GM21786 (cell line): Measurements from ENCODE around the gene PLA2G4C.
"Not testable (repeated sequence)": the region's sequence is repeated elsewhere in the genome, so short reads cannot be mapped to it uniquely, and the experiment has no call there.

Experiments
- ATAC-seq: cut with Tn5 transposase; IDR thresholded peaks from one replicate; pipeline ENCODE4 v1.9.1; 2021; ENCODE audit not compliant: unreplicated experiment

Gene PLA2G4C

DNA sequence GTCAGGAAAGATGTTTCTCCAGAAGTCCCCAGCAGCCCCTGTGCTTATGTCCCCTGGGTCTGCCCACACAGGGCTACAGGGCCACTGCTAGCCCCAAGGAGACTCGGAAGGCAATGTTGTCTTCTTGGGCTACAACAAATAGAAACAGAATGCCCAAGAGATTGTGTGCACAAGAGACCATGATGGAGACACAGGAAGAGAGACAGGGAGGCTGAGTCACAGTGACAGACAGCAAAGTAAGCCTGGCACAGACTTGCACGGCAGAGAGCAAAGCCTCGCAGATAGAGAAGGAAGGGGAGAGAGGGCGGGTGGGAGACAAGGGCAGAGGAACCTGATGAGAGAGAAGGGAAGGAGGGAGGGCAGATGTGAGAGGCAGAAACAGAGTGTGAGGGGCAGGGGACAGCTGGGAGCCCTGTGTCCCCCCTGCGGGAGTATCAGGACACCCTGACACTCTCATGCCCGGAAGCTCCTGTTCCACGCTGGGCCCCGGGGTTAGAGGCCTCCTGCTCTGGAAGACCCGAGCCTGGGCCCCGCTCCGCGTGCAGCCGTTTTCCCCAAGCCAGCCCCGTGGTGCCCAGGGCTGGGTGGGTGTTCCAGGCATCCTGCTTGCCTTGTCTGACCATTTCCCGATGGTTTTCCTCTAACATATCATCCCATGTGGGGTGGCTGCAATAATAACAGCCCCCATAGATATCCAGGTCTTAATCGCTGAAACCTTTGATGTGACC, 2.7 kb upstream of the PLA2G4C start:
- no peak for ATAC-seq

DNA sequence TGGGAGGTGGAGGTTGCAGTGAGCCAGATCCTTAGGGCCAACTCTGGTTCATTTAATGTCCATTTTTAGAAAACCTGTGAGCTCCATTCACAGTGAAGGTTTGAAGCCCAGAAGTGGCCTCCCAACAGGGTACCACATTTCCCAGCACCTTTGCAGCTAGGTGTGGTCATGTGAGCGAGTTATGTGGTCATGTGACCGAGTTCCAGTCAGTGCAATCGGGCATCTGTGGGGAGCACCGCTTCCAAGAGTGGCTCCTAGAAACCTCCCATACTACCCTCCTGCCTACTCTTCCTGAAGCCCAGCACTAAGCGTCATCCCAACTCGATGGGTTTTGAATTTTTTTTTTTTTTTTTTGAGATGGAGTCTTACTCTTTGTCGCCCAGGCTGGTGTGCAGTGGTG, 663 bp upstream of the PLA2G4C start:
- no peak for ATAC-seq

DNA sequence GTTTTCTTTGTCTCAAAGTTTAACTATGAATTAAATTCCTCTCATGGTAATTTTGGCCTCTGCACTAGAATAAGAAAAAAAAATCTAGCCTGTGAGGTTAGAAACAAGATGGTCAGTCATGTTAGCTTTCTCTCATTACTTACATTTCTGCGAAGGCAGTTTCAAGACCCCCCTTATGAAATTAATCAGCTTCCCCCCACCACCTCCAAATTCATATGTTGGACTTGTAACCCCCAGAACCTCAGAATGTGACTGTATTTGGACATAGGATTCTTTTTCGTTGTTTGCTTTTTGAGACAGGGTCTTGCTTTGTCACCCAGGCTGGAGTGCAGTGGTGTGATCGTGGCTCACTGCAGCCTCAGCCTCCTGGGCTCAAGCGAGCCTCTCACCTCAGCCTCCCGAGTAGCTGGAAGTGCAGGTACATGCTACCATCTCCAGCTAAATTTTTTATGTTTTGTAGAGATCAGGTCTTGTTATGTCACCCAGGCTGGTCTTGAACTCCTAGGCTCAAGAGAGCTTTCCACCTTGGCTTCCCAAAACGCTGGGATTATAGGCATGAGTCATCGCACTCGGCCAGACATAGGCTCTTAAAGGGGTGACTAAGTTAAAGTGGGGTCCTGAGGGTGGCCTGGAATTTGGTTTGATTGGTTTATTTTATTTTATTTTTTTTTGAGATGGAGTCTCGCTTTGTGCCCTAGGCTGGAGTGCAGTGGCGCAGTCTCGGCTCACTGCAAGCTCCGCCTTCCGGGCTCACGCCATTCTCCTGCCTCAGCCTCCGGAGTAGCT, 1.4 kb downstream of the PLA2G4C start:
- no peak for ATAC-seq

DNA sequence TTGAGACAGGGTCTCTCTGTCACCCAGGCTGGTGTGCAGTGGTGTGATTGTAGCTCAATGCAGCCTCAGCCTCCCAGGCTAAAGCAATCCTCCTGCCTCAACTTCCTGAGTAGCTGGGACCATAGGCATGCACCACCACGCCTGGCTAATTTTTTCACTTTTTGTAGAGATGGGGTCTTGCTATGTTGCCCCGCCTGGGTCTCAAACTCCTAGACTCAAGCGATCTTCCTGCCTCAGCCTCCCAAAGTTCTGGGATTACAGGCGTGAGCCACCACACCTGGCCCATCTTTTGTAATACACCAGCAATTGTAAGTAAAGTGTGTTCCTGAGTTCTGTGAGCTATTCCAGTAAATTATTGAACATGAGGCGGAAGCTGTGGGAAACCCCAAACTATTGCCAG, 6.7 kb downstream of the PLA2G4C start:
- ATAC-seq: no peak

DNA sequence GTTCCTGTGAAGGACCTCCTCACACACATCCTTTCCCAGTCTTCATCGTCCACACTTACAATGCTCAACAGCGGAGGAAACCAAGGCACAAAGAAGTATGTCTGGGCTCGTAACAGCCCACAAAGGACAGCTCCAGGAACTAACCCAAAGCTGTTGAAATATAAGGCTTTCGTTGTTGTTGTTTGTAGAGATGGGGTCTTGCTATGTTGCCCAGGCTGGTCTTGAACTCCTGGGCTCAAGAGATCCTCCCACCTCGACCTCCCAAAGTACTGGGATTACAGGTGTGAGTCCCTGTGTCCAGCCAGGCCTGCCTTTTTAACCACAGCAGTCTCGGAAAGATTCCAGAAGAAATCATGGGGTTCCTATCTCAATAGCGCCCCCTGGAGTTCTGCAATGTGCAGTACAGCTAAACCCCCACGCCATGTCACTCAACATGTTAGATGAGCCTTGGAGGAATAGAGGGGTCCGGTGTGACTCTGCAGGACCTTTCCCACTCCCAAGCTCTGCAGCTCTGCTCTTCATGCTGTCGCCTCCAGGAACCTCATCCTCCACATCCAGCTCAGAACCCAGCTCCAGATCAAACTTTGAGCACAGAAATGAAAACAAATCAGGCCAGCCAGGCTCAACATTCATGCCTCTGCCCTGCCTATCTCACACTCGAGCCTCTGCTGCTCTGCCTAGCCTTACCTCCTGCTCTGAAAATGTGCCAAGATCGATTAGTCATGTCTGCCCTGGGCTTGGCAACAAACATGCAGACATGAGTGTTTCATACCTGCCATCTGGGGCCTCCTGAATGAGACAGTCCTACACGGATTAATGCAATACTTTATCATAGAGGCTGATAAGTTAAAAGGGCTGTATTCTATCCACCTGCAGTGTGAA, 7.5 kb downstream of the PLA2G4C start:
- no peak for ATAC-seq

DNA sequence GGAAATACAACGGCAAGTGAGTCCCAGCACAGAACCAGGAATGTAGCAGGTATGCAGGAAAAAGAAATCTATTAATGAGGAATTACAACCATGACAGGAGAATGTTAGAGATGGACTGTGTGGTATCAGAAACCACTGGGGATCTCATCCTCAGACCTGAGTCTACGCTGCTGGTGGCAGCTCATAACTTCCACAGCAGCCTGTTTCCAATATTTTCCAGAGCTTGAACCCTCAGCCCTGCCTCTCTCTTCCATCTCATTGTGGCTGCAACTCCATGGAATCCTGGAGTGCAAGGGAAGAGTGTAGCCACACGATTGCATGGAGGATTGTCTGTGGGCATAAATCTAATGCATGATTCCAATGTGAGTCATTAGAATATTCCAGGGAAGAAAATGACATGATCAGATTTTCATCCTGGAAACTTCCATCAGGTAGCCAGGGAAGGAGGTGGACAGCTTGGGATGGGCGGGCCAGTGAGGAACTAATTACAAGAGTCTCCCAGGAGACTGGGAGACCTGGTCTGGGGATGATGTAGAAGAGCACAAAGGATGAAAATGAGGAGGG, 14.9 kb downstream of the PLA2G4C start:
- no peak for ATAC-seq

DNA sequence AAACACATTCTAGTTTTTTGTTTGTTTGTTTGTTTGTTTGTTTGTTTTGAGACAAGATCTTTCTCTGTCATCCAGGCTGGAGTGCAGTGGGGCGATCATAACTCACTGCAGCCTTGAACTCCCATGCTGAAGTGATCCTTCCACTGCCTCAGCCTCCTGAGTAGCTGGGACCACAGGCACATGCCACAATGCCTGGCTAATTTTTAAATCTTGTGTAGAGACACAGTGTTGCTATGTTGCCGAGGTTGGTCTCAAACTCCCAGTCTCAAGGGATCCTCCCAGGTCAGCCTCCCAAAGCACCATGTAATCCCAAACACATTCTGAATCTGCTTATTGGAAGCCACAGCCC, 15.8 kb downstream of the PLA2G4C start:
- no peak for ATAC-seq

DNA sequence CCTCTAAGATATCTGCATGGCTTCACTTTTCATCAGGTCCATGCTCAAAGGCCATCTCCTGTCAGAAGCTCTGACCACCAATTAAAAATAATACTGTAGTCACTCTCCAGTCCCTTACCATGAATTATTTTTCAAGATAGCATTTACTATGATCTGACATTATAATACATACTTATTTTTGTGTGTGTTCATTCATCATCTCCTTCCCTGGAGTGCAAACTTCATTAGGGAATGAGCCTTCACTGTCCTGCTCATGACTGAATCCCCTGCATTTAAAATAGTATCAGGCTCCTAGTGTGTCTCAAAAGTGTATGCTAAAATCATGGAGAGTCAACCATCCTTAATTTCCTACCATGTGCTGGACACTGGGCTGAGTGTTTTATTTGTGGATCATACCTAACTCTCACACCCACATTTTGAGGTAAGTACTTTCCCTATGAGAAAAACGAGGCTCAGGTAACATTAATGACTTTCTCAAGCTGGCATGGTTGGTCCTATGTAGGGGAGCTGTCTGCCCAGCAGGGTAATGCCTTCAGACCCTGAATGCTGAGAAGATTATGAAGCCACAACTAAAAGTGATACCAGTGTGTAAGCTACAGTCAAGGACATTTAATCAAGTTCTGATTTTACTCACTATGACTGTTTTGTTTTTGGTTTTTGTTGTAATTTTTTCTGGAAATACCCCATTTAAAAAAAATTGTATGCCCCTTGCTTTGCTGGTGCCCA, 16.3 kb downstream of the PLA2G4C start:
- ATAC-seq: no peak

DNA sequence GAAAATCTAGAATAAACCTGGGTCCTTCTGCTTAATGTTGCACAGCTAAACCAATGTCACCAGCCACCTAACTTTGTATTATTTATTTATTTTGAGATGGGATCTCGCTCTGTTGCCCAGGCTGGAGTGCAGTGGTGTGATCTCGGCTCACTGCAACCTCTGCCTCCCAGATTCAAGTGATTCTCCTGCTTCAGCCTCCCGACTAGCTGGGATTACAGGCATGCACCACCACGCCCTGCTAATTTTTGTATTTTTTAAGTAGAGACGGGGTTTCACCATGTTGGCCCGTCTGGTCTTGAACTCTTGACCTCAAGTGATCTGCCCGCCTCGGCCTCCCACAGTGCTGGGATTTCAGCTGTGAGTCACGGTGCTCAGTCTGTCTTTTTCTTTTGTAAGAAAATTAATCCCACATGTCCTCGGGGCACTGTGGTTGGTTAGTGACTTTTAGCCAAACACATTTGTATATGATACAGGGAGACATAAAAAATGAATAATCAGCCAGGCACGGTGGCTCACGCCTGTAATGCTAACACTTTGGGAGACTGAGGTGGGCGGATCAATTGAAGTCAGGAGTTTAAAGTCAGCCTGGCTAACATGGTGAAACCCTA, 19.4 kb downstream of the PLA2G4C start:
- ATAC-seq: not testable (repeated sequence)

DNA sequence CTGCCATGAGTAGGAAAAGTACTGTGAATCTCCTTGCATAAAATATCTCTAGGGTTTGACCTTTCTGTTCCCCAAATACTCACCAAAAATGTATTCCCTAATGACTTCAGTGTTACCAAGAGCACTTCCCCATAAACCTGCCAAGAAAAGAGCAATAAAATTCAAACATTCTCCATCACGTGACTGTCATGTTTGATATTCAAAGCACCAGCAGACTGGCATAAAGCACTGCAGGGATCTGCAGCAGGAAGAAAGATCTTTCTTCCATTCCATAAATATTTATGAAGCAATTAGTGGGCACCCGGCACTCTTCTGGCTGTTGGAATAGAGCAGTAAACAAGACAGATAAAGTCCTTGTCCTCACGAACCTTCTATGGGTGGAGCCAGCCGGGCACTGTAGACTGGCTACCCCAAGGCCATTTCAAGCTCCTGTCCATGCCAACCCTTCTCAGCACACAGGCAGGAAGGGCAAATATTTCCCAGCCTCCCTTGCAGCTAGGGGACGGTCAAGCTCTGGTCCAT, 20.3 kb downstream of the PLA2G4C start:
- ATAC-seq: no peak

DNA sequence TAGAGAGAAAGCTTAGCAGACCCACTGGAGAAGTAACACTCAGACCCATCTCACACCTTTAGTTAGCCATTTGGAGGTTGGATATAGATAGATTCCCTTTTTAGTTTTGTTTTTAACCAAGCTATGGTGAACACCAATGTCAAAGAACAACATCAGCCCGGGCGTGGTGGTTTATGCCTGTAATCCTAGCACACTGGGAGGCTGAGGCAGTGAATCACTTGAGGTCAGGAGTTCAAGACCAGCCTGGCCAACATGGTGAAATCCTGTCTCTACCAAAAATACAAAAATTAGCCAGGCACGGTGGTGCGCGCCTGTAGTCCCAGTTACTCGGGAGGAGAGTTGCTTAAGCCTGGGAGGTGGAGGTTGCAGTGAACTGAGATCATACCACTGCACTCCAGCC, 21.6 kb downstream of the PLA2G4C start:
- ATAC-seq: not testable (repeated sequence)

DNA sequence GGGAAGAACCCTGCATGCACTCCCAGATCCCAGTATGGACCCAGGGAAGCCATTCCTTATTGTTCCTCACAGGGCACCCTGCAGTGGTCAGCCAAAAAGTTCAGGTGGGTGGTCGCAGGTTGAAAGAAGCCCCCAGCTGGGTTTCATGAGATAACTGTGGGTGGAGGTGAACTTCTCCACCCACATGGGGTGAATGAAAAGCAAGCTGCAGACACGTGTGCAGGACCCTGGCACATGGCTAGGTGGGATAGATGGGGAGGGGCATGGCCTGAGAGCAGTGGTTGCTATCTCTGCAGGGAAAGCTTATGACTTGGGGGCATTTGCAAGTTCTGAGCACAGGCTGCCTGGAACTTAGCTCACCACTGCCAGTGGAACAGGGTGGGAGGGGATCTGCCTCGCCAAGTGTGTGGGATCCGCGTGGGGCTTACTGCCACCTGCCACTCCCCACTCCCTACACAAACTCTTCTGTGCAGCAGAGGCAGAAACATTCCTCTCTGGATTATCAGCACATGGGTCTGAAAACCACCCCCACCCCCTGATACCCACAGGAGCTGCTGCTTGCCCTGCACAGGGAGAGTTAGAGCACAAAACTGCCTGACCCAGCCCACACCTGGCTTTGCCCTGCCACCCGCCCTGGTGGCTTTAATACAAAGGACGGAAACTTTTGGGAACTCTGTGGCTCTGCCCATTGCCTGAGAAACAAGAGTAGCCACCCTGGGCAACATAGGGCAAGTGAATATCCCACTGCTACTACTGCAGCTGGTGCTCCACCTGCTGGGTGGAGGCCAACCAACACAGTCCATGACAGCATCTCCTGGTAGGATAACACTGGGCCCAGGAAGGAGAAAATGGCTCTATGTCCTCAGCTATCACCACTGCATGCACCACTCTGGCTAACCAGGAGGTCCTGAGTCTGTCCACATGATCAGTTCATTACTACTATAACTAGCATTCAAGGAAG, 24.4 kb downstream of the PLA2G4C start:
- ATAC-seq: no peak

DNA sequence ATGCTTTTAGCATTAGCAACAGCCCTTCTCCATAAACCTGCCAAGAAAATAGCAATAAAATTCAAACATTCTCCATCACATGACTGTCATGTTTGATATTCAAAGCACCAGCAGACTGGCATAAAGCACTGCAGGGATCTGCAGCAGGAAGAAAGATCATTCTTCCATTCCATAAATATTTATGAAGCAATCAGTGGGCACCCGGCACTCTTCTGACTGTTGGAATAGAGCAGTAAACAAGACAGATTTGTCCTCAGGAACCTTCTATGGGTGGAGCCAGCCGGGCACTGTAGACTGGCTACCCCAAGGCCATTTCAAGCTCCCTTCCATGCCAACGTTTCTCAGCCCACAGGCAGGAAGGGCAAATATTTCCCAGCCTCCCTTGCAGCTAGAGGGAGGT, 25.5 kb downstream of the PLA2G4C start:
- no peak for ATAC-seq

DNA sequence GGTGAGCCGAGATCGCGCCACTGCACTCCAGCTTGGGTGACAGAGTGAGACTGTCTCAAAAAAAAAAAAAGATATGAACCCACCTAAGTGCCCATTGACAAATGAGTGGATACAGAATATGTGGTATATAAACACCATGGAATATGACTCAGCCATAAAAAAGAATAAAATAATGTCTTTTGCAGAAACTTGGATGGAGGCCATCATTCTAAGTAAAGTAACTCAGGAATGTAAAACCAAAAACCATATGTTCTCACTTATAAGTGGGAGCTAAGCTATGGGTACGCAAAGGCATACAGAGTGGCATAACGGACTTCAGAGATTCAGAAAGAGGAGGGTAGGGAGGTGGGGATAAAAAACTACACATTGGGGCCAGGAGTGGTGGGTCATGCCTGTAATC, 29.5 kb downstream of the PLA2G4C start:
- ATAC-seq: no peak

DNA sequence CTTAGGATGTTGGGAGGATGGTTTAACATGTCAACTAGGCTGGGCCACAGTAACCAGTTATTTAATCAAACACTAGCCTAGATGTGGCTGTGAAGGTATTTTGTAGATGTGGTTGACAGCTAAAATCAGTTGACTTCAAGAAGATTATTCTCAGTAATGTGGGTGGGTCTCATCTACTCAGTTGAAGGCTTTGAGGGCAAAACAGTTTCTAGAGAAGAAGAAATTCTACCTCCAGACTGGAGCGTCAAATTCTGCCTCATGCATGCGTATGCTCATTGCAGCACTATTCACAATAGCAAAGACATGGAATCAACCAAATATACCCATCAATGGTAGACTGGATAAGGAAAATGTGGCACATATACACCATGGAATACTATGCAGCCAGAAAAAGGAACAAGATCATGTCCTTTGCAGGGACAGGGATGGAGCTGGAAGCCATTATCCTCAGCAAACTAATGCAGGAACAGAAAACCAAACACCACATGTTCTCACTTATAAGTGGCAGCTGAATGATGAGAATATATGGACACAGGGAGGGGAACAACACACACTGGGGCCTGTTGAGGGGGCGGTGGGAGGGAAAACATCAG, 40.3 kb downstream of the PLA2G4C start:
- not testable (repeated sequence) for ATAC-seq

DNA sequence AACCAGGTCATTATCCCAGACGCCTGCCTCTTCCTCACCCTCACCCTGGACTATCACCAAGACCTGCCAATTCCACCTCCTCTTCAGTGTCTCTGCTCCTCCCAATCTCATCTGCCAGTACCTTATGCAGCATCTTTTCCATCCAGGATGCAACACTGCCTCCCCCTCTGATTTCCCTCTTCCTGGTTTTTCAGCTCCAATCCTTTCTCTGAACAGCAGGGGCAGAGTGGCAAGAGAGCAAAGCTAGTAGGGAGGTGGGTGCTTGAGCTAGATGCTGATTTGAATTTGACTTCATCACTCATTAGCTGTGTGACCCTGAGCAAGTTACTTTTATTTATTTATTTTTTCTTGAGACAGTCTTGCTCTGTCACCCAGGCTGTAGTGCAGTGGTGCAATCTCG, 41.2 kb downstream of the PLA2G4C start:
- no peak for ATAC-seq

DNA sequence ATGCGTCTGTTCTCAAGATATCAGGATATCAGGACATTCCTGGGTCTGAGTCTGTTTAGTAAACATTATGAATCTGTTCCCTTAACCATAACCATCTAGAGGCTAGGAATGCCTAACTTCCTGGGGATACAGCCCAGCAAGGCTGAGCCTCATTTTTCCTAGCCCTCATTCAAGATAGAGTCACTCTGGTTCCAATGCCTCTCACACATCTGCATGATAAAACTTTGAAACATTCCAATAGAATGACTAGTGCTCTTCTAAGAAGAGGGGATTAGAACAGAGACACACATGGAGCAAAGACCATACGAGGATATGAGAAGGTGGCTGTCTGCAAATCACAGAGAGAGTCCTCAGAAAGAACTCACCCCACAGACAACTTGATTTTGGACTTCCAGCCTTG, 46.1 kb downstream of the PLA2G4C start:
- no peak for ATAC-seq
